Measurements from ENCODE around the gene KIF16B.

The KIF16B gene

DNA sequence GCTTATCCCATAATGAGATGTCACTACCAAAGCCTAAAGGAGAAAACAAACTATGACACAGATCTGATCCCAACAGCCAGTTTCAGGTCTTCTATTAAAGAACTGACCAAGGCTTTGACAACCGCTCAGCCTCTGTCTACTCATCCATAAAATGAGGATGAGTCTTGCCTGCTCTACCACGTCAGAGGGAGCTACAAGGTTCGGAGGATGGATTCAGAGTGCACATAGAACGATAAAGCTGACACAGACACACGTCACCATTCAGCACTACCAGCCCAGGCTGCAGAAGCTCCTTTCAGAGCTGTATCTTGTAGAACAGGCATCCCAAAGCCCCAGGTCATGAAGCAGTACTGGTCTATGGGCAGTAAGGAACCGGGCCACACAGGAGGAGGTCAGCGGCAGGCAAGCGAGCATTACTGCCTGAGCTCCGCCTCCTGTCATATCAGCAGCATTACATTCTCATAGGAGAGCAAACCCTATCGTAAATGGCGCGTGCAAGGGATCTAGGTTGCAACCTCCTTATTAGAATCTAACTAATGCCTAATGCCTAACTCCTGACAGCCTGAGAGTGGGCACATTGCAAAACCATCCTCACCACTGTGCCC lies 25.1 kb downstream of the KIF16B start:
- no peak for ATAC-seq
- TF ChIP-seq ZNF565 (CRISPR knock-in tag; conservative IDR thresholded peaks at IDR 0.05; ENCODE audit: low read depth) (no peak), RARB (CRISPR knock-in tag; IDR thresholded peaks at IDR 0.05) (no peak), ZFP3 (CRISPR knock-in tag; IDR thresholded peaks at IDR 0.05) (no peak), SNAI2 (CRISPR knock-in tag; IDR thresholded peaks at IDR 0.05) (no peak), ZFP30 (CRISPR knock-in tag; IDR thresholded peaks at IDR 0.05) (no peak)
- TF ChIP-seq, protein P1, sequence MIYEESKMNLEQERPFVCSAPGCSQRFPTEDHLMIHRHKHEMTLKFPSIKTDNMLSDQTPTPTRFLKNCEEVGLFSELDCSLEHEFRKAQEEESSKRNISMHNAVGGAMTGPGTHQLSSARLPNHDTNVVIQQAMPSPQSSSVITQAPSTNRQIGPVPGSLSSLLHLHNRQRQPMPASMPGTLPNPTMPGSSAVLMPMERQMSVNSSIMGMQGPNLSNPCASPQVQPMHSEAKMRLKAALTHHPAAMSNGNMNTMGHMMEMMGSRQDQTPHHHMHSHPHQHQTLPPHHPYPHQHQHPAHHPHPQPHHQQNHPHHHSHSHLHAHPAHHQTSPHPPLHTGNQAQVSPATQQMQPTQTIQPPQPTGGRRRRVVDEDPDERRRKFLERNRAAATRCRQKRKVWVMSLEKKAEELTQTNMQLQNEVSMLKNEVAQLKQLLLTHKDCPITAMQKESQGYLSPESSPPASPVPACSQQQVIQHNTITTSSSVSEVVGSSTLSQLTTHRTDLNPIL (CRISPR knock-in tag; IDR thresholded peaks at IDR 0.05; ENCODE audit: low read depth): no peak
- TF ChIP-seq, protein P2, sequence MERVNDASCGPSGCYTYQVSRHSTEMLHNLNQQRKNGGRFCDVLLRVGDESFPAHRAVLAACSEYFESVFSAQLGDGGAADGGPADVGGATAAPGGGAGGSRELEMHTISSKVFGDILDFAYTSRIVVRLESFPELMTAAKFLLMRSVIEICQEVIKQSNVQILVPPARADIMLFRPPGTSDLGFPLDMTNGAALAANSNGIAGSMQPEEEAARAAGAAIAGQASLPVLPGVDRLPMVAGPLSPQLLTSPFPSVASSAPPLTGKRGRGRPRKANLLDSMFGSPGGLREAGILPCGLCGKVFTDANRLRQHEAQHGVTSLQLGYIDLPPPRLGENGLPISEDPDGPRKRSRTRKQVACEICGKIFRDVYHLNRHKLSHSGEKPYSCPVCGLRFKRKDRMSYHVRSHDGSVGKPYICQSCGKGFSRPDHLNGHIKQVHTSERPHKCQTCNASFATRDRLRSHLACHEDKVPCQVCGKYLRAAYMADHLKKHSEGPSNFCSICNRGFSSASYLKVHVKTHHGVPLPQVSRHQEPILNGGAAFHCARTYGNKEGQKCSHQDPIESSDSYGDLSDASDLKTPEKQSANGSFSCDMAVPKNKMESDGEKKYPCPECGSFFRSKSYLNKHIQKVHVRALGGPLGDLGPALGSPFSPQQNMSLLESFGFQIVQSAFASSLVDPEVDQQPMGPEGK (CRISPR knock-in tag; IDR thresholded peaks at IDR 0.05; ENCODE audit: borderline replicate concordance): no peak

DNA sequence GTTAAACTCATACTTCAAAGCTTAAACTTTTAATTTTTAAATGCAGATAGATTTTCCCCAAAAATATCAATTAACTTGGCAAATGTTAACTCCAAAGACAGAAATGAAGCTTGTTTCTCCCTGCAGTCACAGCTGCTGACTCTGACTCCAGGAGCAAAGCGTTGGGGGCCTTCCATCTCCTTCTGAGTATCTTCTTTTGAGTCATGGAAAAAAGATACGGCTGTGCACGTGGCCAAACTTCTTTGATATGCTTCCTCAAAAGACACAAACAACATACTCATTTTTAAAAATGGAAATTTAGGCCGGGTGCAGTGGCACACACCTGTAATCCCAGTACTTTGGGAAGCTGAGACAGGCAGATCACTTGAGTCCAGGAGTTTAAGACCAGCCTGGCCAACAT lies 28.3 kb downstream of the KIF16B start:
- TF ChIP-seq, protein P3, sequence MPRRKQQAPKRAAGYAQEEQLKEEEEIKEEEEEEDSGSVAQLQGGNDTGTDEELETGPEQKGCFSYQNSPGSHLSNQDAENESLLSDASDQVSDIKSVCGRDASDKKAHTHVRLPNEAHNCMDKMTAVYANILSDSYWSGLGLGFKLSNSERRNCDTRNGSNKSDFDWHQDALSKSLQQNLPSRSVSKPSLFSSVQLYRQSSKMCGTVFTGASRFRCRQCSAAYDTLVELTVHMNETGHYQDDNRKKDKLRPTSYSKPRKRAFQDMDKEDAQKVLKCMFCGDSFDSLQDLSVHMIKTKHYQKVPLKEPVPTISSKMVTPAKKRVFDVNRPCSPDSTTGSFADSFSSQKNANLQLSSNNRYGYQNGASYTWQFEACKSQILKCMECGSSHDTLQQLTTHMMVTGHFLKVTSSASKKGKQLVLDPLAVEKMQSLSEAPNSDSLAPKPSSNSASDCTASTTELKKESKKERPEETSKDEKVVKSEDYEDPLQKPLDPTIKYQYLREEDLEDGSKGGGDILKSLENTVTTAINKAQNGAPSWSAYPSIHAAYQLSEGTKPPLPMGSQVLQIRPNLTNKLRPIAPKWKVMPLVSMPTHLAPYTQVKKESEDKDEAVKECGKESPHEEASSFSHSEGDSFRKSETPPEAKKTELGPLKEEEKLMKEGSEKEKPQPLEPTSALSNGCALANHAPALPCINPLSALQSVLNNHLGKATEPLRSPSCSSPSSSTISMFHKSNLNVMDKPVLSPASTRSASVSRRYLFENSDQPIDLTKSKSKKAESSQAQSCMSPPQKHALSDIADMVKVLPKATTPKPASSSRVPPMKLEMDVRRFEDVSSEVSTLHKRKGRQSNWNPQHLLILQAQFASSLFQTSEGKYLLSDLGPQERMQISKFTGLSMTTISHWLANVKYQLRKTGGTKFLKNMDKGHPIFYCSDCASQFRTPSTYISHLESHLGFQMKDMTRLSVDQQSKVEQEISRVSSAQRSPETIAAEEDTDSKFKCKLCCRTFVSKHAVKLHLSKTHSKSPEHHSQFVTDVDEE (CRISPR knock-in tag; IDR thresholded peaks at IDR 0.05): no peak
- TF ChIP-seq ISL1 (CRISPR knock-in tag; IDR thresholded peaks at IDR 0.05): no peak
- TF ChIP-seq ESRRG (CRISPR knock-in tag; IDR thresholded peaks at IDR 0.05): no peak
- TF ChIP-seq, protein P4, sequence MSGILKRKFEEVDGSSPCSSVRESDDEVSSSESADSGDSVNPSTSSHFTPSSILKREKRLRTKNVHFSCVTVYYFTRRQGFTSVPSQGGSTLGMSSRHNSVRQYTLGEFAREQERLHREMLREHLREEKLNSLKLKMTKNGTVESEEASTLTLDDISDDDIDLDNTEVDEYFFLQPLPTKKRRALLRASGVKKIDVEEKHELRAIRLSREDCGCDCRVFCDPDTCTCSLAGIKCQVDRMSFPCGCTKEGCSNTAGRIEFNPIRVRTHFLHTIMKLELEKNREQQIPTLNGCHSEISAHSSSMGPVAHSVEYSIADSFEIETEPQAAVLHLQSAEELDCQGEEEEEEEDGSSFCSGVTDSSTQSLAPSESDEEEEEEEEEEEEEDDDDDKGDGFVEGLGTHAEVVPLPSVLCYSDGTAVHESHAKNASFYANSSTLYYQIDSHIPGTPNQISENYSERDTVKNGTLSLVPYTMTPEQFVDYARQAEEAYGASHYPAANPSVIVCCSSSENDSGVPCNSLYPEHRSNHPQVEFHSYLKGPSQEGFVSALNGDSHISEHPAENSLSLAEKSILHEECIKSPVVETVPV (CRISPR knock-in tag; IDR thresholded peaks at IDR 0.05): no peak
- no peak for TF ChIP-seq ZNF8 (CRISPR knock-in tag; IDR thresholded peaks at IDR 0.05)
- TF ChIP-seq ARNTL (CRISPR knock-in tag; IDR thresholded peaks at IDR 0.05; ENCODE audit: borderline replicate concordance, low read depth): no peak
- TF ChIP-seq, protein P5, sequence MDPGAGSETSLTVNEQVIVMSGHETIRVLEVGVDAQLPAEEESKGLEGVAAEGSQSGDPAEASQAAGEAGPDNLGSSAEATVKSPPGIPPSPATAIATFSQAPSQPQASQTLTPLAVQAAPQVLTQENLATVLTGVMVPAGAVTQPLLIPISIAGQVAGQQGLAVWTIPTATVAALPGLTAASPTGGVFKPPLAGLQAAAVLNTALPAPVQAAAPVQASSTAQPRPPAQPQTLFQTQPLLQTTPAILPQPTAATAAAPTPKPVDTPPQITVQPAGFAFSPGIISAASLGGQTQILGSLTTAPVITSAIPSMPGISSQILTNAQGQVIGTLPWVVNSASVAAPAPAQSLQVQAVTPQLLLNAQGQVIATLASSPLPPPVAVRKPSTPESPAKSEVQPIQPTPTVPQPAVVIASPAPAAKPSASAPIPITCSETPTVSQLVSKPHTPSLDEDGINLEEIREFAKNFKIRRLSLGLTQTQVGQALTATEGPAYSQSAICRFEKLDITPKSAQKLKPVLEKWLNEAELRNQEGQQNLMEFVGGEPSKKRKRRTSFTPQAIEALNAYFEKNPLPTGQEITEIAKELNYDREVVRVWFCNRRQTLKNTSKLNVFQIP (CRISPR knock-in tag; IDR thresholded peaks at IDR 0.05; ENCODE audit: borderline replicate concordance, low read depth): no peak
- TF ChIP-seq ZNF70 (CRISPR knock-in tag; IDR thresholded peaks at IDR 0.05): no peak
- TF ChIP-seq CSDC2 (CRISPR knock-in tag; IDR thresholded peaks at IDR 0.05): no peak
- TF ChIP-seq ZNF565 (CRISPR knock-in tag; conservative IDR thresholded peaks at IDR 0.05; ENCODE audit: low read depth): no peak
- TF ChIP-seq ZFP30 (CRISPR knock-in tag; IDR thresholded peaks at IDR 0.05): no peak
- TF ChIP-seq SNAI2 (CRISPR knock-in tag; IDR thresholded peaks at IDR 0.05): no peak
- no peak for TF ChIP-seq ZC3H10 (CRISPR knock-in tag; IDR thresholded peaks at IDR 0.05)
- no peak for TF ChIP-seq ZFP3 (CRISPR knock-in tag; IDR thresholded peaks at IDR 0.05)
- no peak for TF ChIP-seq TCF4 (CRISPR knock-in tag; IDR thresholded peaks at IDR 0.05; ENCODE audit: borderline replicate concordance)
- no peak for TF ChIP-seq BACH2 (CRISPR knock-in tag; IDR thresholded peaks at IDR 0.05; ENCODE audit: borderline replicate concordance)
- ATAC-seq: no peak

DNA sequence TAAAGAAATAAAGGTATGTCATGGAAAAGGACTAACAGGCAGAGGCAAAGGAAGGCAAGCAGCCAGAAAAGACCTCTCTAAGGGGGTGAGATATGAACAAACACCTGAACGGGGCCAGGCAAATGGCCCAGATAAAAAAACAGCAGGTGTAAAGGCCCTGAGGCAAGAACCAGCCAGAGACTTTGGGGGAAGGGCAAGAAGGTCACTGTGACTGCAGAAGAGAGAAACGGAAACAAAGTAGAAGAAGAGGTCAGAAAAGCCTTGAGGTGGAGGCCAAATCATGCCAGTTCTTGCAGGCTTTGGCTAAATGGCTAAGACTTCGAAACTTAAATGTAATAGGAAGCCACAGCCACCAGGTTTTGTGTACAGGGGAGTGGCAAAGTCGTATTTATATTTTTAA lies 30.8 kb downstream of the KIF16B start:
- no peak for ATAC-seq
- TF ChIP-seq ESRRG (CRISPR knock-in tag; IDR thresholded peaks at IDR 0.05): no peak
- TF ChIP-seq, protein P2 (CRISPR knock-in tag; IDR thresholded peaks at IDR 0.05; ENCODE audit: borderline replicate concordance): no peak
- TF ChIP-seq OSR1 (CRISPR knock-in tag; IDR thresholded peaks at IDR 0.05): no peak
- TF ChIP-seq CSDC2 (CRISPR knock-in tag; IDR thresholded peaks at IDR 0.05): no peak

All from SK-N-SH treated with all-trans-retinoic acid at 6 μM for 48 hours (cell line).